Measurements from ENCODE around the gene PID1. TPM values are rescaled to one million over a fixed set of nuclear protein-coding genes. Genes with fewer than 3 reads are reported as not detected.

PID1 gene
- total RNA-seq, 1 donor from 2014 or later, result 8.0 TPM

GRCh38 chr2:229178117-229178516, 93.0 kb downstream of the PID1 start:
- peak; percentile 29 for DNase-seq
- ATAC-seq, result peak; percentile 60
- intact Hi-C loops (cut with micrococcal nuclease), result no loop called here

- ATAC-seq, result no peak
- intact Hi-C loops (cut with micrococcal nuclease), result no loop called here
- no peak for DNase-seq
These were observed 95.0 kb downstream of the PID1 start for GRCh38 chr2:229176136-229176535.

GRCh38 chr2:229175497-229175863, 95.6 kb downstream of the PID1 start:
- DNase-seq, result no peak
- no peak for ATAC-seq
- intact Hi-C loops (cut with micrococcal nuclease), result no loop called here

GRCh38 chr2:229174794-229175496, 96.1 kb downstream of the PID1 start:
- no peak for ATAC-seq
- intact Hi-C loops (cut with micrococcal nuclease), result no loop called here
- no peak for DNase-seq

GRCh38 chr2:229173825-229174359, 97.2 kb downstream of the PID1 start:
- intact Hi-C loops (cut with micrococcal nuclease), result no loop called here
- ATAC-seq, result no peak

GRCh38 chr2:229170916-229171315, 100.2 kb downstream of the PID1 start:
- no peak for DNase-seq
- intact Hi-C loops (cut with micrococcal nuclease), result no loop called here
- no peak for ATAC-seq

More at GRCh38 chr2:229173825-229174359, 97.2 kb downstream of the PID1 start:
- DNase-seq, result no peak

- DNase-seq, result no peak
- intact Hi-C loops (cut with micrococcal nuclease), result no loop called here
- no peak for ATAC-seq
These were observed 100.9 kb downstream of the PID1 start for GRCh38 chr2:229170171-229170570.

- DNase-seq, result no peak
- intact Hi-C loops (cut with micrococcal nuclease), result no loop called here
- peak; percentile 49 for ATAC-seq
These were observed 101.3 kb downstream of the PID1 start for GRCh38 chr2:229169751-229170150.

GRCh38 chr2:229164545-229165249, 106.4 kb downstream of the PID1 start:
- intact Hi-C loops (cut with micrococcal nuclease), result no loop called here
- DNase-seq, result no peak
- peak; percentile 47 for ATAC-seq

GRCh38 chr2:229163893-229164292, 107.2 kb downstream of the PID1 start:
- DNase-seq (no peak), ATAC-seq (no peak)
- intact Hi-C loops (cut with micrococcal nuclease), result no loop called here

GRCh38 chr2:229162015-229162414, 109.1 kb downstream of the PID1 start:
- ATAC-seq, result no peak
- intact Hi-C loops (cut with micrococcal nuclease), result no loop called here

GRCh38 chr2:229160984-229161383, 110.1 kb downstream of the PID1 start:
- DNase-seq (no peak), ATAC-seq (peak; percentile 35)
- intact Hi-C loops (cut with micrococcal nuclease), result no loop called here

More at GRCh38 chr2:229162015-229162414, 109.1 kb downstream of the PID1 start:
- DNase-seq, result no peak

GRCh38 chr2:229160180-229160579, 110.9 kb downstream of the PID1 start:
- intact Hi-C loops (cut with micrococcal nuclease), result no loop called here
- peak; percentile 34 for ATAC-seq

GRCh38 chr2:229159405-229159804, 111.7 kb downstream of the PID1 start:
- ATAC-seq (no peak), DNase-seq (no peak)
- intact Hi-C loops (cut with micrococcal nuclease), result no loop called here

More at GRCh38 chr2:229160180-229160579, 110.9 kb downstream of the PID1 start:
- DNase-seq, result no peak

- no peak for ATAC-seq
- intact Hi-C loops (cut with micrococcal nuclease), result no loop called here
These were observed 116.7 kb downstream of the PID1 start for GRCh38 chr2:229154381-229154780.

GRCh38 chr2:229153951-229154350, 117.1 kb downstream of the PID1 start:
- ATAC-seq (no peak), DNase-seq (no peak)
- intact Hi-C loops (cut with micrococcal nuclease), result no loop called here

More at GRCh38 chr2:229154381-229154780, 116.7 kb downstream of the PID1 start:
- DNase-seq, result no peak

- no peak for ATAC-seq
- no peak for DNase-seq
- intact Hi-C loops (cut with micrococcal nuclease), result no loop called here
These were observed 117.8 kb downstream of the PID1 start for GRCh38 chr2:229153267-229153666.

GRCh38 chr2:229152674-229153073, 118.4 kb downstream of the PID1 start:
- intact Hi-C loops (cut with micrococcal nuclease), result no loop called here
- ATAC-seq (no peak), DNase-seq (no peak)

- intact Hi-C loops (cut with micrococcal nuclease), result no loop called here
- DNase-seq, result no peak
- ATAC-seq, result no peak
These were observed 120.8 kb downstream of the PID1 start for GRCh38 chr2:229150317-229150716.

- DNase-seq (no peak), ATAC-seq (no peak)
- intact Hi-C loops (cut with micrococcal nuclease), result no loop called here
These were observed 129.6 kb downstream of the PID1 start for GRCh38 chr2:229141424-229142025.

Measured in left ventricle myocardium superior (tissue), 1 donor.